Liver (tissue), 9 donors: ENCODE data around the gene KBTBD7. TPM values are rescaled to one million over a fixed set of nuclear protein-coding genes. Genes with fewer than 3 reads are reported as not detected.

Source experiments
- DNase-seq: peaks from one replicate; pipeline ENCODE4 v3.0.0-alpha.2; 2017; ENCODE audit warnings: low spot score
- H3K27ac ChIP-seq, 2 donors: one replicate each; pipeline ENCODE4 v1.7.0; 2013; ENCODE audit warnings: inconsistent platforms in 2 of 2, low read length in 2 of 2, control low read depth in 1 of 2, low read depth in 1 of 2, mild to moderate bottlenecking in 1 of 2
- H3K27me3 ChIP-seq, 4 donors: one replicate each; pipeline versions ENCODE4 v1.6.1 to v1.7.0; 2013; ENCODE audit warnings: low read length in 3 of 4, inconsistent platforms in 1 of 4, mild to moderate bottlenecking in 1 of 4, moderate library complexity in 1 of 4; ENCODE audit not compliant: control insufficient read depth in 4 of 4, insufficient read depth in 4 of 4
- H3K36me3 ChIP-seq, 4 donors: one replicate each; pipeline versions ENCODE4 v1.6.1 to v1.7.0; 2013; ENCODE audit warnings: low read length in 3 of 4, mild to moderate bottlenecking in 3 of 4, low read depth in 1 of 4, moderate library complexity in 1 of 4; ENCODE audit not compliant: control insufficient read depth in 4 of 4, insufficient read depth in 3 of 4
- H3K4me1 ChIP-seq, 4 donors: one replicate each; pipeline versions ENCODE4 v1.6.1 to v1.7.0; 2013; ENCODE audit warnings: low read length in 3 of 4, mild to moderate bottlenecking in 3 of 4, moderate library complexity in 1 of 4; ENCODE audit not compliant: control insufficient read depth in 4 of 4, insufficient read depth in 4 of 4
- H3K4me3 ChIP-seq, 3 donors: one replicate each; pipeline versions ENCODE4 v1.6.1 to v1.7.0; 2013; ENCODE audit warnings: low read length in 3 of 3, control low read depth in 1 of 3, low read depth in 1 of 3, mild to moderate bottlenecking in 1 of 3
- H3K9ac ChIP-seq, 2 donors: one replicate each; pipeline ENCODE4 v1.7.0; 2013; ENCODE audit warnings: low read length in 2 of 2, mild to moderate bottlenecking in 2 of 2, moderate library complexity in 2 of 2, control low read depth in 1 of 2, low read depth in 1 of 2
- H3K9me3 ChIP-seq, 4 donors: one replicate each; pipeline versions ENCODE4 v1.6.1 to v1.7.0; 2013; ENCODE audit warnings: low read length in 3 of 4; ENCODE audit not compliant: control insufficient read depth in 4 of 4
- CTCF ChIP-seq: fragments of 150-350 bp; IDR thresholded peaks from 2 replicates; pipeline ENCODE4 v1.5.1; 2017; ENCODE audit warnings: improper control_type of control experiment, low read depth, low read length; ENCODE audit not compliant: missing input control
- EGR1 ChIP-seq, 2 donors: IDR thresholded peaks; 2 replicates each; pipeline ENCODE4 v1.6.1; 2016 to 2018; ENCODE audit warnings: antibody characterized with exemption in 2 of 2, low read depth in 2 of 2
- FOXA1 ChIP-seq: IDR thresholded peaks from 2 replicates; pipeline ENCODE4 v1.6.1; 2016; ENCODE audit warnings: antibody characterized with exemption
- FOXA2 ChIP-seq: IDR thresholded peaks from 2 replicates; pipeline ENCODE4 v1.6.1; 2016; ENCODE audit warnings: antibody characterized with exemption
- GABPA ChIP-seq, 2 donors: IDR thresholded peaks in 1 of 2; conservative IDR thresholded peaks in 1 of 2; 2 replicates each; pipeline ENCODE4 v1.6.1; 2016; ENCODE audit warnings: antibody characterized with exemption in 2 of 2, mild to moderate bottlenecking in 1 of 2, moderate library complexity in 1 of 2
- HNF4A ChIP-seq, 2 donors: conservative IDR thresholded peaks; 2 replicates each; pipeline ENCODE4 v1.6.1; 2016; ENCODE audit warnings: antibody characterized with exemption in 2 of 2, mild to moderate bottlenecking in 2 of 2
- HNF4G ChIP-seq: IDR thresholded peaks from 2 replicates; pipeline ENCODE4 v1.6.1; 2016; ENCODE audit warnings: antibody characterized with exemption
- JUND ChIP-seq, 2 donors: IDR thresholded peaks; 2 replicates each; pipeline ENCODE4 v1.6.1; 2016; ENCODE audit warnings: antibody characterized with exemption in 2 of 2
- NR2F2 ChIP-seq: IDR thresholded peaks from 2 replicates; pipeline ENCODE4 v1.6.1; 2016; ENCODE audit warnings: antibody characterized with exemption
- RAD21 ChIP-seq, 2 donors: IDR thresholded peaks; 2 replicates each; pipeline ENCODE4 v1.6.1; 2016; ENCODE audit warnings: antibody characterized with exemption in 2 of 2, mild to moderate bottlenecking in 2 of 2
- RXRA ChIP-seq, 2 donors: IDR thresholded peaks; 2 replicates each; pipeline ENCODE4 v1.6.1; 2017 to 2018; ENCODE audit warnings: antibody characterized with exemption in 2 of 2, mild to moderate bottlenecking in 1 of 2
- SP1 ChIP-seq: IDR thresholded peaks from 2 replicates; pipeline ENCODE4 v1.6.1; 2018; ENCODE audit warnings: antibody characterized with exemption, mild to moderate bottlenecking
- TAF1 ChIP-seq: conservative IDR thresholded peaks from 2 replicates; pipeline ENCODE4 v1.6.1; 2016; ENCODE audit warnings: antibody characterized with exemption, mild to moderate bottlenecking
- YY1 ChIP-seq: IDR thresholded peaks from 2 replicates; pipeline ENCODE4 v1.6.1; 2016; ENCODE audit warnings: antibody characterized with exemption, mild to moderate bottlenecking
- WGBS: extraction: QIAGEN DNeasy Blood & Tissue Kit; methylation state at CpG from one replicate; pipeline ENCODE4 v1.1.7; 2013; 5-methylcytosine and 5-hydroxymethylcytosine counted together
- polyA plus RNA-seq, 2 donors: library from polyadenylated mRNA; stranded (reverse) in 1 of 2; unstranded in 1 of 2; fragments of 200-250 nt in 1 of 2; fragments of >200 nt in 1 of 2; fragmentation: Nextera tagmentation in 1 of 2; extraction: Ambion mirVana in 1 of 2; gene quantifications; one replicate each; pipeline versions ENCODE4 v1.2.1 to v1.2.3, GENCODE V29; 2013 to 2015
- total RNA-seq, 2 donors: library from RNA; depleted of rRNA; stranded (reverse); fragments of >200 nt; gene quantifications; one replicate each; pipeline ENCODE4 v1.2.3, GENCODE V29; 2014
- TF ChIP-seq, protein P1 (sequence below): IDR thresholded peaks from 2 replicates; pipeline ENCODE4 v1.6.1; 2016; ENCODE audit warnings: antibody characterized with exemption
- TF ChIP-seq, protein P2 (sequence below): IDR thresholded peaks from 2 replicates; pipeline ENCODE4 v1.6.1; 2016; ENCODE audit warnings: antibody characterized with exemption
- TF ChIP-seq, protein P3 (sequence below): IDR thresholded peaks from 2 replicates; pipeline ENCODE4 v1.6.1; 2016; ENCODE audit warnings: antibody characterized with exemption, mild to moderate bottlenecking
- TF ChIP-seq, protein P4 (sequence below): IDR thresholded peaks from 2 replicates; pipeline ENCODE4 v1.6.1; 2016; ENCODE audit warnings: antibody characterized with exemption
- donor health status: healthy.
- donor health status: healthy.
- donor health status: healthy.
- donor health status: healthy.
- donor health status: healthy.

Gene KBTBD7
- total and polyA plus RNA-seq, 4 donors: 3.3 to 10.1 (median 6.9) TPM

GRCh38 chr13:41145136-41145908 is 49.0 kb downstream of the KBTBD7 start:
- Histone ChIP-seq H3K27ac (no peak overlapping the region), H3K36me3 (no peaks in the 10 kb centered on the region), H3K4me3 (no peak overlapping the region), H3K4me1 (no peaks in the 10 kb centered on the region), H3K9me3 (peaks cover 3 to 19% (median 10%) of the 10 kb centered on the region in 4 donors), H3K27me3 (no peaks in the 10 kb centered on the region), H3K9ac (no peak overlapping the region)
- WGBS: 91% methylated on average over 4 of the region's 4 CpGs
- TF ChIP-seq, protein P1, sequence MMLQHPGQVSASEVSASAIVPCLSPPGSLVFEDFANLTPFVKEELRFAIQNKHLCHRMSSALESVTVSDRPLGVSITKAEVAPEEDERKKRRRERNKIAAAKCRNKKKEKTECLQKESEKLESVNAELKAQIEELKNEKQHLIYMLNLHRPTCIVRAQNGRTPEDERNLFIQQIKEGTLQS: no peak
- TF ChIP-seq GABPA (IDR thresholded peaks at IDR 0.05 in 1 of 2, conservative IDR thresholded peaks at IDR 0.05 in 1 of 2) (no peak), EGR1 (IDR thresholded peaks at IDR 0.05; ENCODE audit: low read depth in 2 of 2) (no peak), HNF4A (conservative IDR thresholded peaks at IDR 0.05) (no peak), NR2F2 (no peak), TAF1 (no peak), SP1 (no peak), RAD21 (IDR thresholded peaks at IDR 0.05) (no peak), RXRA (IDR thresholded peaks at IDR 0.05) (no peak), CTCF (no peak), YY1 (no peak), FOXA2 (no peak), JUND (IDR thresholded peaks at IDR 0.05) (no peak), HNF4G (no peak), FOXA1 (no peak)
- TF ChIP-seq, protein P2, sequence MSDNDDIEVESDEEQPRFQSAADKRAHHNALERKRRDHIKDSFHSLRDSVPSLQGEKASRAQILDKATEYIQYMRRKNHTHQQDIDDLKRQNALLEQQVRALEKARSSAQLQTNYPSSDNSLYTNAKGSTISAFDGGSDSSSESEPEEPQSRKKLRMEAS: no peak
- TF ChIP-seq, protein P3, sequence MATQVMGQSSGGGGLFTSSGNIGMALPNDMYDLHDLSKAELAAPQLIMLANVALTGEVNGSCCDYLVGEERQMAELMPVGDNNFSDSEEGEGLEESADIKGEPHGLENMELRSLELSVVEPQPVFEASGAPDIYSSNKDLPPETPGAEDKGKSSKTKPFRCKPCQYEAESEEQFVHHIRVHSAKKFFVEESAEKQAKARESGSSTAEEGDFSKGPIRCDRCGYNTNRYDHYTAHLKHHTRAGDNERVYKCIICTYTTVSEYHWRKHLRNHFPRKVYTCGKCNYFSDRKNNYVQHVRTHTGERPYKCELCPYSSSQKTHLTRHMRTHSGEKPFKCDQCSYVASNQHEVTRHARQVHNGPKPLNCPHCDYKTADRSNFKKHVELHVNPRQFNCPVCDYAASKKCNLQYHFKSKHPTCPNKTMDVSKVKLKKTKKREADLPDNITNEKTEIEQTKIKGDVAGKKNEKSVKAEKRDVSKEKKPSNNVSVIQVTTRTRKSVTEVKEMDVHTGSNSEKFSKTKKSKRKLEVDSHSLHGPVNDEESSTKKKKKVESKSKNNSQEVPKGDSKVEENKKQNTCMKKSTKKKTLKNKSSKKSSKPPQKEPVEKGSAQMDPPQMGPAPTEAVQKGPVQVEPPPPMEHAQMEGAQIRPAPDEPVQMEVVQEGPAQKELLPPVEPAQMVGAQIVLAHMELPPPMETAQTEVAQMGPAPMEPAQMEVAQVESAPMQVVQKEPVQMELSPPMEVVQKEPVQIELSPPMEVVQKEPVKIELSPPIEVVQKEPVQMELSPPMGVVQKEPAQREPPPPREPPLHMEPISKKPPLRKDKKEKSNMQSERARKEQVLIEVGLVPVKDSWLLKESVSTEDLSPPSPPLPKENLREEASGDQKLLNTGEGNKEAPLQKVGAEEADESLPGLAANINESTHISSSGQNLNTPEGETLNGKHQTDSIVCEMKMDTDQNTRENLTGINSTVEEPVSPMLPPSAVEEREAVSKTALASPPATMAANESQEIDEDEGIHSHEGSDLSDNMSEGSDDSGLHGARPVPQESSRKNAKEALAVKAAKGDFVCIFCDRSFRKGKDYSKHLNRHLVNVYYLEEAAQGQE: no peak
- TF ChIP-seq, protein P4, sequence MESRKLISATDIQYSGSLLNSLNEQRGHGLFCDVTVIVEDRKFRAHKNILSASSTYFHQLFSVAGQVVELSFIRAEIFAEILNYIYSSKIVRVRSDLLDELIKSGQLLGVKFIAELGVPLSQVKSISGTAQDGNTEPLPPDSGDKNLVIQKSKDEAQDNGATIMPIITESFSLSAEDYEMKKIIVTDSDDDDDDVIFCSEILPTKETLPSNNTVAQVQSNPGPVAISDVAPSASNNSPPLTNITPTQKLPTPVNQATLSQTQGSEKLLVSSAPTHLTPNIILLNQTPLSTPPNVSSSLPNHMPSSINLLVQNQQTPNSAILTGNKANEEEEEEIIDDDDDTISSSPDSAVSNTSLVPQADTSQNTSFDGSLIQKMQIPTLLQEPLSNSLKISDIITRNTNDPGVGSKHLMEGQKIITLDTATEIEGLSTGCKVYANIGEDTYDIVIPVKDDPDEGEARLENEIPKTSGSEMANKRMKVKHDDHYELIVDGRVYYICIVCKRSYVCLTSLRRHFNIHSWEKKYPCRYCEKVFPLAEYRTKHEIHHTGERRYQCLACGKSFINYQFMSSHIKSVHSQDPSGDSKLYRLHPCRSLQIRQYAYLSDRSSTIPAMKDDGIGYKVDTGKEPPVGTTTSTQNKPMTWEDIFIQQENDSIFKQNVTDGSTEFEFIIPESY: no peak
- DNase-seq: no peak
